ENCODE results near the gene NPBWR2. TPM values are rescaled to one million over a fixed set of nuclear protein-coding genes. Genes with fewer than 3 reads are reported as not detected.

Gene NPBWR2
- total RNA-seq, 6 experiments from 2014 or later, result not detected

DNA sequence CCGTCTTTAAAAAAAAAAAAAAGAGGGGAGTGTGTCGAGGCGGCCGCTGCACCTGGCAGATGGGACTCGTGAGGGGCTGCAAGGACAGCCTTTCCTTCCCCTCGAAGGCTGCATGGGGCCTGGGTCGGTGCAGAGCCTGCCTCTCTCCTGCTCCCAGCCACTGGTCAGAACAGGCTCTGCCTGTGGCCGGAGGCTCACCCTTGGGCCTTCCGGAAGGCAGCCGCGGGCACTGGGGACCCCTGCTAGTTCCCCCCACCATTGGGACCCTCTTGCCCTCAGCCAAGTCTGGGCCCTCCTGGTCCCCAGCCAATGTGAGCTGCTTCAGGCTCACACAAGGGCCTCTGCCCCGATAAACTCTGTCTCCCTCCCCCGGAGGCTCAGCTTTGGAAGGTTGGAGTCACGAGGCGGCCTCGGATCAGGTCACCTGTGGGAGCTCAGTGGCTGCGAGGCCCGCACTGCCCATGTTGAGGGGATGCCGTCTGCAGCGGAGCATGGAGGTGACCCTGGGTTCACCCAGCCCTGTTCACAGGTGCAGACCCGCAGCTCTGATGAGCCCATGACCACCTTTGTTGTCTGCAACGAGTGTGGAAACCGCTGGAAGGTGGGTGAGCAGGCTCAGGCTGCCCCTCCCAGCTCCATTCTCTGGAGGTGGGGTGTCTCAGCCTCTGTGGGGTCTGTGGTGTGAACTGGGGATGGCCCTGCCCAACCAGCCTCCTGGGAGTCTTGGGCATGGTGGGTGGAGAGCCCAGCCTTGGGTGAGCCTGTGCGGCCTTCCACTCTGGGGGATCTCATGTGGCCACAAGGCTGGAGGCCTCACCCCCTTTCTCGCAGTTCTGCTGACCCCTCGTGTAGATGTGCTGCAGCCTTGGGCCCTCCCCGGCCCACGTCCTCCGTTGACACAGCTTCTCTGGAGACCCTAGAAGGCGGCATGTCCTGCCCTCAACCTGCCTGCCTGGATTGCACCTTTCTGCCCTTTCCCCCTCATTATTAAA is 35.7 kb downstream of the NPBWR2 start:
- Mint-ChIP-seq H3K4me3 (no peak overlapping the region), H3K9me3 (no peaks in the 10 kb centered on the region), H3K36me3 (ENCODE audit: low read depth) (no peaks in the 10 kb centered on the region), H3K4me1 (ENCODE audit: low read depth) (peaks cover 6% of the 10 kb centered on the region; the same call in 1 of the 2 replicates), H3K27me3 (ENCODE audit: insufficient read depth) (no peaks in the 10 kb centered on the region; the same call in 1 of the 2 replicates), H3K27ac (no peak overlapping the region)
- TF ChIP-seq, protein P1, sequence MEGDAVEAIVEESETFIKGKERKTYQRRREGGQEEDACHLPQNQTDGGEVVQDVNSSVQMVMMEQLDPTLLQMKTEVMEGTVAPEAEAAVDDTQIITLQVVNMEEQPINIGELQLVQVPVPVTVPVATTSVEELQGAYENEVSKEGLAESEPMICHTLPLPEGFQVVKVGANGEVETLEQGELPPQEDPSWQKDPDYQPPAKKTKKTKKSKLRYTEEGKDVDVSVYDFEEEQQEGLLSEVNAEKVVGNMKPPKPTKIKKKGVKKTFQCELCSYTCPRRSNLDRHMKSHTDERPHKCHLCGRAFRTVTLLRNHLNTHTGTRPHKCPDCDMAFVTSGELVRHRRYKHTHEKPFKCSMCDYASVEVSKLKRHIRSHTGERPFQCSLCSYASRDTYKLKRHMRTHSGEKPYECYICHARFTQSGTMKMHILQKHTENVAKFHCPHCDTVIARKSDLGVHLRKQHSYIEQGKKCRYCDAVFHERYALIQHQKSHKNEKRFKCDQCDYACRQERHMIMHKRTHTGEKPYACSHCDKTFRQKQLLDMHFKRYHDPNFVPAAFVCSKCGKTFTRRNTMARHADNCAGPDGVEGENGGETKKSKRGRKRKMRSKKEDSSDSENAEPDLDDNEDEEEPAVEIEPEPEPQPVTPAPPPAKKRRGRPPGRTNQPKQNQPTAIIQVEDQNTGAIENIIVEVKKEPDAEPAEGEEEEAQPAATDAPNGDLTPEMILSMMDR (IDR thresholded peaks at IDR 0.05), result no peak
- DNase-seq, result no peak

DNA sequence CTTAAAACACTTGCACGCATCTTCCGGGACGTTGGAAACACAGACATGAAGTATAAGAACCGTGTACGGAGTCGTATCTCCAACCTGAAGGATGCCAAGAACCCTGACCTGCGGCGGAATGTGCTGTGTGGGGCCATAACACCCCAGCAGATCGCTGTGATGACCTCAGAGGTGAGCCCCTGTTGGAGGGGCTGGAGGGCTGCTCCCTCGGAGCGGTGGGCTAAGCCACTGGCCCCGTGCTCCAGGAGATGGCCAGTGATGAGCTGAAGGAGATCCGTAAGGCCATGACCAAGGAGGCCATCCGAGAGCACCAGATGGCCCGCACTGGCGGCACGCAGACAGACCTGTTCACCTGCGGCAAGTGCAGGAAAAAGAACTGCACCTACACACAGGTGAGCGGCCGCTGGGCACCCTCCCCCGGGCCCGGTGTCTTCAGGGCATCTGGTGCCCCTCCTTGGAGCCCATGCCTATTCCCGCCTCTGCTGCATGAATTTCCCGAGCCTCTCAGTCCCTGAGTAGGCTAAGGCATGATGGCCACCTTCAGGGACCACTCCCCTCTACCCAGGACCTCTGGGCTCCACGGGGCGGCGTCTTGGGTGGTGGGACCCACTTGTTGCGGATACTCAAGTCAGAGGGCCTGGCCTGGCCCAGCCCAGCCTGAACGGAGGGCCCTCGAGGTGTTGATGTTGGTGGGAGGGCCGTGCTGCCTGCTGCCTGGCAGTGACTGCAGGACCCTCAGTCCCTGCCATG is 36.9 kb downstream of the NPBWR2 start:
- Mint-ChIP-seq H3K4me3 (no peak overlapping the region), H3K27me3 (ENCODE audit: insufficient read depth) (no peaks in the 10 kb centered on the region; the same call in 1 of the 2 replicates), H3K36me3 (ENCODE audit: low read depth) (no peaks in the 10 kb centered on the region), H3K4me1 (ENCODE audit: low read depth) (peaks cover 17% of the 10 kb centered on the region), H3K27ac (no peak overlapping the region), H3K9me3 (no peaks in the 10 kb centered on the region)
- TF ChIP-seq, protein P1 (IDR thresholded peaks at IDR 0.05), result no peak
- no peak for DNase-seq

DNA sequence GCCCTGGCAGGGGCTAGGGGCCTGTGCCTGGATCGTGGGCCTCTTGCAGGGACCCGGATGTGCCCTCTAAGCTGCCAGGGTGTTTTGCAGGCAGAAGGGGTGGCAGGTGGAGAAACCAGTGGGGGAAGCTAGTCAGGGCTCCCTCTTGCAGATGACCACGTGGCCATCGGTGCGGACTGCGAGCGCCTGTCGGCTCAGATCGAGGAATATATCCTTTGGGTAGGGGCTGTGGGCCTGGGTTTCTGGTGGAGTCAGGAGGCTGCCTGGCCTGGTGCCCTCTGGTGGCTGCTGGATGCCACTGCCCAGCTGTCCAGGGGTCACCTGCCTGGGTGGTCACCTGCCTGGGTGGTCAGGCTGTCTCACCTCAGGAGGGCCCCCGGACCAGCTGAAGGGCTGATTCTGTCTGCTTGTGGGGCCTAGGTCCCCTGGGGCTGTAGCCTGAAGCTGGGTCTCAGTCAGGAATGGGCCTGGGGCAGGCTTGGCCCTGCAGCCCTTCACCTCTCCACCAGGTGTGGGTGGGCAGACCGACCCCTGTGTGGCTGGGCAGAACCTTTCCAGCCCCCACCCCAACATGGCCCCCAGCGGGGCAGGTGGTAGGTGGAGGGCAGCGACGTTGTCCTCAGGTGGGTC is 37.6 kb downstream of the NPBWR2 start:
- Mint-ChIP-seq H3K27me3 (ENCODE audit: insufficient read depth) (no peaks in the 10 kb centered on the region; the same call in 1 of the 2 replicates), H3K4me3 (no peak overlapping the region), H3K36me3 (ENCODE audit: low read depth) (no peaks in the 10 kb centered on the region), H3K9me3 (no peaks in the 10 kb centered on the region), H3K27ac (no peak overlapping the region), H3K4me1 (ENCODE audit: low read depth) (peaks cover 23% of the 10 kb centered on the region)
- no peak for DNase-seq
- TF ChIP-seq, protein P1 (IDR thresholded peaks at IDR 0.05), result peak; percentile 87

DNA sequence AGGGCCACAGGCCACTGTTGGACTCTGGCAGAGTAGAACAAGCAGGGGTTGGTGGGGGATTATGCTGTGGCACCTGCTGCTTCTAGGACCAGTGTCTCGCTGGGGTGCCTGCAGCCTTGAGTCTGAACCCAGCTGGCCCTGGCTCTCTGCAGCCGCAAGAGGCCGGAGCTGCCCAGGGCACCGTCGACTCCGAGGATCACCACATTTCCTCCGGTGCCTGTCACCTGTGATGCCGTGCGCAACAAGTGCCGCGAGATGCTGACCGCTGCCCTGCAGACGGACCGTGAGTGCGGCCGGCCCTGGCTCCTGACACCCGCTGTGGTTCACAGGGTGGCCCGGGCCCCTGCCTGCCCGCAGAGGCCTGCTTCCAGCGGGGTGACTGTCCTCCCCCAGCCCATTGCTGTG is 38.2 kb downstream of the NPBWR2 start:
- H3K27ac Mint-ChIP-seq, result no peak overlapping the region
- H3K4me3 Mint-ChIP-seq, result no peak overlapping the region
- peaks cover 29% of the 10 kb centered on the region for H3K4me1 Mint-ChIP-seq (ENCODE audit: low read depth)
- no peaks in the 10 kb centered on the region for H3K9me3 Mint-ChIP-seq
- TF ChIP-seq, protein P1 (IDR thresholded peaks at IDR 0.05), result no peak
- DNase-seq, result no peak
- H3K27me3 Mint-ChIP-seq (ENCODE audit: insufficient read depth), result peaks cover 1% of the 10 kb centered on the region
- H3K36me3 Mint-ChIP-seq (ENCODE audit: low read depth), result no peaks in the 10 kb centered on the region
